ENCODE data around the gene TNNT1.
"Not testable (repeated sequence)": the region's sequence is repeated elsewhere in the genome, so short reads cannot be mapped to it uniquely, and the experiment has no call there.

Gene TNNT1

DNA sequence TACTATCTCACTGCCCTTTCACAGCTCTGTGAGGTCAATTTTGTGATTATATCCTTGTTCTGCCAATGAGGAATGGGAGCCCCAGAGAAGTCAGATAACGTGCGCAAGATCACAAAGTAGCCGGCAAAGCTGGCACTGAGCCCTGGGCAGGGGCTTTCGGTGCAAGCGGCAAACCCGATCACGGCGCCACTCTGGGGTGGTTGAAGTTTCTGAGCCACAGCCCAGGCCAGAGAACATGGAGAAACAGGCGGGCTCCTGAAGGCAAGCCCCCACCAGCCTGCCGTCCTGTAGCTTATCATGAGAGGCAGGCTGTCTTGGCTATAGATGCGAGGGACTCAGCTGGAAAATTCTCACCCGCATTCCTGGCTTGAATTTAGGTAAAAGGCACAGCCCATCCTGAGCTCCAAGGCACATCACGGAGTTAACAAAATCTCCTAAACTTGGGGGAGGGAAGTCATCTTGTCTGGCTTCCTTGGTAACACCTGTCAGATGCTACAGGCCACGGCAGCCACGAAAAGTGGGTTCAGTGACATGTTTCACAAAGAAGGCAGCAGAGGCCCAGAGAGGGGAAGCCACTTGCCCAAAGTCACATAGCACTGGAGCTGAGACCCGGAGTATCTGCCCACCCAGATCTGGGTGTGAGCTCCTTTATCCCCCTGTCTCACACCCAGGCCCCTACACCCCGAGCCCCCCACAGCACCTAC is 12.5 kb downstream of the TNNT1 start:
- no peak for DNase-seq

DNA sequence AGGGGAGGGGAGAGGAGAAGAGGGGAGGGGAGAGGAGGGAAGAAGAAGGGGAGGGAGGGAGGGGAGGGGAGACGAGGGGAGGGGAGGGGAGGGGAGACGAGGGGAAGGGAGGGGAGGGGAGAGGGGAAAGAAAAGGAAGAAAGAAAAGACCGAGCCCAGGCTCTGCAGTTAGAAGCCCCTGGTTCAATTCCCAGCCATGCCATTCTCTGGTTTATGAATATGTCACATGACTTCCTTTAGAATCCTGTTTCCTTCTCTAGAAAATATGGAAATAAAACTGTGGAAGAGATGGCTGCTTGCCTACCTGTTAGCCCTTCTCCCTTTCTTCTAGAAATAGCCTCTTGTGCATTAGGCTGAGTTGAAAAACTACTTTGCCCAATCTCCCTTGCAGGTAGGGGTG is 14.3 kb downstream of the TNNT1 start:
- DNase-seq, result no peak

DNA sequence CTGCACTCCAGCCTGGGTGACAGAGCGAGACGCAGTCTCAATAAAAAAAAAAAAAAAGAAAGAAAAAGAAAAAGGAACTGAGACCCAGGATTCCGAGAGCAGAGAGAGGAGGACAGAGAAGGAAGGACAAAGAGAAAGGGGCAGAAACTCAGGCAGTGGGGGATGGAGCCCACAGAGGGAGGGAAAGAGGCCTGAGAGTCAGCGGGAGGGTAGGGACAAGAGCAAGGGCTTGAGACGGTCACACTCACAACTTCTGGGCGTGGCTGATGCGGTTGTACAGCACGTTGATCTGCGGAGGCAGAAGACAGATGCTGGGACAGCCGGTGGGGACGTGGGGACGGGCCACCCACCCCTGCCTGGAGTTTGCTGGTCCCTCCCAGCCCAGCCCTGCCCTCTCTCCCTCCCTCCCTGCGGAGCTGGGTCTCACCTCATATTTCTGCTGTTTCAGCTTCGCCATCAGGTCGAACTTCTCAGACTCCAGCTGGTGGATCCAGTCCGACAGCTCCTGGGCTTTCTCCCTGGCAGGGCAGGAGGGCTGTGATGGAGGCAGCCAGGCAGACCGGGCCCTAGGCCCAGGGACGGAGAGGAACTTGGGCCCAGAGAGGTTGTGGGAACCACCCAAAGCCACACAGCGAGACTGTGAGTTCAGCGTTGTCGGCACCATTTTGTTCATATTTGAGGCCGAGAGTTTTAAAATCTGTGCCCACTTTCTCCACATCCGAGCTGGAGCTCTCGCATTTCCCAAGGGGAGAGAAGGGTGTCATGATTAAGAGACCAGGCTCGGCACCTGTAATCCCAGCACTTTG is 15.2 kb downstream of the TNNT1 start:
- DNase-seq, result no peak

DNA sequence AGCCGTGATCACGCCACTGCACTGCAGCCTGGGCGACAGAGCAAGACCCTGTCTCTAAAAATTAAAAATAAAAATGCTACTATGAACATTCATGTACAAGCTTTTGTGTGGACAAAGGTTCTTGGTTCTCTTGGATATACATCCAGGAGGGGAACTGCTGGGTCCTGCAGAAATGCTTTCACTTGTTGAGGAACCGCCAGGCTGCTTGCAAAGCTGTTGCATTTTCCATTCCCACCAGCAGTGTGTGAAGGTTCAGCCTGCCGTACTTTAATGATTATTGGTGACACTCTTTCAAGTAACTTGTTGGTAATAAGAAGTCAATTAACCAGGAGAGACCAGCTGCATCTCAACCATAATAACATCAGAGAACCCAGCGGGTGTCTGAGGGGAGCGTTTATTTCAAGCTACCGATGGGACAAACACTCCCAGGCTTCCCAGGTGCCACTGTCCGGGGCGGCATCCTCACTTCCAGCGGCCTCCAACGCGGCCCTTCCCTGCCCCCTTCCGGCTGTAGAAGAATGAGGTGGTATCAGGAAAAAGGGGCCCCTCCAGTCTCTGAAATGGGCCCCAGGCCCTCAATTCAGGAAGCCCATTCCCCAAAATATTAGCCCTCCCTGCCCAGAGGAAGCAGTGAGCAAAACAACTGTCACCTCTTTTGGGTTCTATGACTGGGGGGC is 16.4 kb downstream of the TNNT1 start:
- DNase-seq, result no peak

DNA sequence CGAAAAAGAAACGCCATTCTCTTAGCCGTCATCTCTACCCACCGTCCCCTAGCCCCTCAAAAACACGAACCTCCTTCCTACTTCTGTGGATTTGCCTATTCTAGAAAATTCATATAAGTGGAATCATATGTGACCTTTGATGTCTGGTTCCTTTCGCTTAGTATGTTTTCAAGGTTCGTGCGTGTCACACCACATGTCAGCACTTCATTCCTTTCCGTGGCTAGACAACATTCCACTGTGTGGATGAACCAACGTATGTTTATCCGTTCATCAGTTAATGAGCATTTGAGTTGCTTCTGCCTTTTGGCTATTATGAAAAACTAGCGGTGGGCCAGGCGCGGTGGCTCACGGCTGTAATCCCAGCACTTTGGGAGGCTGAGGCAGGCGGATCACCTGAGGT is 17.6 kb downstream of the TNNT1 start:
- DNase-seq, result no peak

DNA sequence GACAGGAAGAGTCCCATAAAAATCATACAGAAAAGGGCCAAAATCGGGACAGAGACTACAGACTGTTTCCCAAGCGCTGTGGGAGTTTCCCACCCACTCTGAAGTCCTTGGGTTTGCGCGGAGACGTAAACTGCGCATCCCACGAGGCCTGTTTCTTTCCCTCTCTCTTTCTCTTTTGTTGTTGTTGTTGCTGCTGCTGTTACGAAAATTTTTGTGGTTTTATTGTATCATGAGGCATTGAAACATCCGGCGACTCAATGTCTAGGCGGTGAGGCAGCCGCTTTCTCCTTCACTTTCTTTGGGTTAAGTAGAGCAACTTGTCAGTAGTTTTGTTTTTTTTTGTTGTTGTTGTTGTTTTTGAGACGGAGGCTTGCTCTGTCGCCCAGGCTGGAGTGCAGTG is 30.0 kb downstream of the TNNT1 start:
- DNase-seq, result no peak

DNA sequence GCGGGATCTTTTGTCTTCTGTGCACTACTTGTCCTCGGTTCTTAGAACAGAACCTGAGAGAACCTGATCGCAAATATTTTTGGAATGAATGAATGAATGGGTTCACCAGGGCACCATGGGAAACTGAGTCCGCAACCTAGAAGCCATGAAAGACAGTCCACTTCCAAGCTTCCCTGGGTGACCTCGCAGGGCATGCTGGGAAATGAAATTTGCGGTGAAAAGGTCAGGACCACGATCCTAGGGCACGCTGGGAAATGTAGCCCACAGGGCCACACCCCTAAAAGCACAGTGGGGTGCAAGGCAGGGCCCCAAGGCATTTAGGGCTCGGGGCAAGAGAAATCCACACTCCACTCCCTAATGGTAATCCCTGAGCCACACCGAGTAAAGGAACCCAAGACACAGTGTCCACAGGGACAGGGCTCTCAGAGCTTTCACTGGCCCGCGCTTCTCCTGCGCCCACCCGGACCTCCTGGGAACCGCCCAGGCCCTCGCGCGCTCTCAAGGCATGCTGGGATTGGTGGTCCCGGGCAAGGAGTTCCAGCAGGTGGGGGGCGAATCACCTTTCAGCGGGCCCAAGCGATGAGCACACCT is 30.5 kb downstream of the TNNT1 start:
- peak; percentile 54 to 59 for DNase-seq

DNA sequence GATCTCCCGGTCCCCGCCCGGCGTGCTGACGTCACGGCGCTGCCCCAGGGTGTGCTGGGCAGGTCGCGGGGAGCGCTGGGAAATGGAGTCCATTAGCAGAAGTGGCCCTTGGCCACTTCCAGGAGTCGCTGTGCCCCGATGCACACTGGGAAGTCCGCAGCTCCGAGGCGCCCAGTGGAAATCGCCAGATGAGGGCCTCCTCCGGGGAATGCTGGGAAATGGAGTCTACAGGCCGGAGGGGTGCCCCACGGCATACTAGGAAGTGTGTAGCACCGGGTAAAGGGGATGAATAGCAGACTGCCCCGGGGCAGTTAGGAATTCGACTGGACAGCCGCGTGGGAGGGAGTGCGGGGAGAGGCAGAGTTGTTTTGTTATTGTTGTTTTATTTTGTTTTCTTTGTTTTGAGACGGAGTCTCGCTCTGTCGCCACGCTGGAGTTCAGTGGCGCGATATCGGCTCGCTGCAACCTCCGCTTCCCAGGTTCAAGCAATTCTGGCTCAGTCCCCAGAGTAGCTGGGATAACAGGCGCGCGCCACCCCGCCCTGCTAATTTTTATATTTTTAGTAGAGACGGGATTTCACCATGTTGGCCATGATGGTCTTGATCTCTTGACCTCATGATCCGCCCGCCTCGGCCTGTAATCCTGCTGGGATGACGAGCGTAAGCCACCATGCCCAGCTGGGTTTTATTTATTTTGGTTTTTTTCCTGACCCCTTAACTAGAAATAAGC is 31.2 kb downstream of the TNNT1 start:
- peak; percentile 95 to 97 for DNase-seq

DNA sequence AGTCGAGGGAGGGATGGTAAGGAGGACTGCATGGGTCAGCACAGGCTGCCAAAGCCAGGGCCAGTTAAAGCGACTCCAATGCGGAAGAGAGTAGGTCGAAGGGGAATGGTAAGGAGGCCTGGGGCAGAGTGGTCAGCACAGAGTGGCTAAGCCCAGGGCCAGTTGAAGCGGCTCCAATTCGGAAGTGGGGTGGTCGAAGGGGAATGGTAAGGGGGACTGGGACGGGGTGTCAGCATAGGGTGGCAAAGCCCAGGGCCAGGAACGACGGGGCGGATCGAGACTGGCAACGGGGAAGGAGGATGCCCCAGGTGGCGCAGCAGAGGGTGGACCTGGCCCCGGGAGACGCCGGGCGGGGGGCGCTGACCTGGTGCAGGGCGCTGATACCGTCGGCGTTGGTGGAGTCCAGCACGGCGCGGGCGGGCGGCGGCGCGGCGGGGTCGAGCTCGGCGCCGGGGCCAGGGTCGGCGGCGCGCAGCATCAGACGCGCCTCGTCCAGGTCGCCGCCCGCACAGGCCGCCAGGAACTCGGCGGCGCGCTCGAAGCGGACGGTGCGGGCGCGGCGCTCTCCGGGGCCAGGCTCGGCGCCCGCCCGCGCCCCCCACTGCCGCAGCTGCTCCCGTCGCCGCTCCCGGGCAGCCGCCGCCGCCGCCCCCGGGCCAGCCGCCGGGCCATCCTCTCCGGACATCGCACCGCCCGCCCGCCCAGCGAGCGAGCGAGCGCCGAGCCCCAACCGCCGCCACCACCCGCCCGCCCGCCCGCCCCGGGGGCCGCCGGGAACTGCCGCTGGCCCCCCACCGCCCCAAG is 31.9 kb downstream of the TNNT1 start, which contains the start of gene PPP1R12C:
TSS of gene PPP1R12C (minus strand) at position 779 of the 804 bp plus-strand sequence. CDS start at position 685, 94 bp downstream.
- DNase-seq, result peak; percentile 13 to 16

DNA sequence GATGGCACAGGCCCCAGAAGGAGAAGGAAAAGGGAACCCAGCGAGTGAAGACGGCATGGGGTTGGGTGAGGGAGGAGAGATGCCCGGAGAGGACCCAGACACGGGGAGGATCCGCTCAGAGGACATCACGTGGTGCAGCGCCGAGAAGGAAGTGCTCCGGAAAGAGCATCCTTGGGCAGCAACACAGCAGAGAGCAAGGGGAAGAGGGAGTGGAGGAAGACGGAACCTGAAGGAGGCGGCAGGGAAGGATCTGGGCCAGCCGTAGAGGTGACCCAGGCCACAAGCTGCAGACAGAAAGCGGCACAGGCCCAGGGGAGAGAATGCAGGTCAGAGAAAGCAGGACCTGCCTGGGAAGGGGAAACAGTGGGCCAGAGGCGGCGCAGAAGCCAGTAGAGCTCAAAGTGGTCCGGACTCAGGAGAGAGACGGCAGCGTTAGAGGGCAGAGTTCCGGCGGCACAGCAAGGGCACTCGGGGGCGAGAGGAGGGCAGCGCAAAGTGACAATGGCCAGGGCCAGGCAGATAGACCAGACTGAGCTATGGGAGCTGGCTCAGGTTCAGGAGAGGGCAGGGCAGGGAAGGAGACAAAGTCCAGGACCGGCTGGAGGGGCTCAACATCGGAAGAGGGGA is 32.7 kb downstream of the TNNT1 start:
- DNase-seq, result peak; percentile 63 to 71

DNA sequence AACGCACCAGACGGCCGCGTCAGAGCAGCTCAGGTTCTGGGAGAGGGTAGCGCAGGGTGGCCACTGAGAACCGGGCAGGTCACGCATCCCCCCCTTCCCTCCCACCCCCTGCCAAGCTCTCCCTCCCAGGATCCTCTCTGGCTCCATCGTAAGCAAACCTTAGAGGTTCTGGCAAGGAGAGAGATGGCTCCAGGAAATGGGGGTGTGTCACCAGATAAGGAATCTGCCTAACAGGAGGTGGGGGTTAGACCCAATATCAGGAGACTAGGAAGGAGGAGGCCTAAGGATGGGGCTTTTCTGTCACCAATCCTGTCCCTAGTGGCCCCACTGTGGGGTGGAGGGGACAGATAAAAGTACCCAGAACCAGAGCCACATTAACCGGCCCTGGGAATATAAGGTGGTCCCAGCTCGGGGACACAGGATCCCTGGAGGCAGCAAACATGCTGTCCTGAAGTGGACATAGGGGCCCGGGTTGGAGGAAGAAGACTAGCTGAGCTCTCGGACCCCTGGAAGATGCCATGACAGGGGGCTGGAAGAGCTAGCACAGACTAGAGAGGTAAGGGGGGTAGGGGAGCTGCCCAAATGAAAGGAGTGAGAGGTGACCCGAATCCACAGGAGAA is 33.5 kb downstream of the TNNT1 start:
- no peak for DNase-seq

DNA sequence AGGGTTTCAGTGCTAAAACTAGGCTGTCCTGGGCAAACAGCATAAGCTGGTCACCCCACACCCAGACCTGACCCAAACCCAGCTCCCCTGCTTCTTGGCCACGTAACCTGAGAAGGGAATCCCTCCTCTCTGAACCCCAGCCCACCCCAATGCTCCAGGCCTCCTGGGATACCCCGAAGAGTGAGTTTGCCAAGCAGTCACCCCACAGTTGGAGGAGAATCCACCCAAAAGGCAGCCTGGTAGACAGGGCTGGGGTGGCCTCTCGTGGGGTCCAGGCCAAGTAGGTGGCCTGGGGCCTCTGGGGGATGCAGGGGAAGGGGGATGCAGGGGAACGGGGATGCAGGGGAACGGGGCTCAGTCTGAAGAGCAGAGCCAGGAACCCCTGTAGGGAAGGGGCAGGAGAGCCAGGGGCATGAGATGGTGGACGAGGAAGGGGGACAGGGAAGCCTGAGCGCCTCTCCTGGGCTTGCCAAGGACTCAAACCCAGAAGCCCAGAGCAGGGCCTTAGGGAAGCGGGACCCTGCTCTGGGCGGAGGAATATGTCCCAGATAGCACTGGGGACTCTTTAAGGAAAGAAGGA is 34.4 kb downstream of the TNNT1 start:
- no peak for DNase-seq

DNA sequence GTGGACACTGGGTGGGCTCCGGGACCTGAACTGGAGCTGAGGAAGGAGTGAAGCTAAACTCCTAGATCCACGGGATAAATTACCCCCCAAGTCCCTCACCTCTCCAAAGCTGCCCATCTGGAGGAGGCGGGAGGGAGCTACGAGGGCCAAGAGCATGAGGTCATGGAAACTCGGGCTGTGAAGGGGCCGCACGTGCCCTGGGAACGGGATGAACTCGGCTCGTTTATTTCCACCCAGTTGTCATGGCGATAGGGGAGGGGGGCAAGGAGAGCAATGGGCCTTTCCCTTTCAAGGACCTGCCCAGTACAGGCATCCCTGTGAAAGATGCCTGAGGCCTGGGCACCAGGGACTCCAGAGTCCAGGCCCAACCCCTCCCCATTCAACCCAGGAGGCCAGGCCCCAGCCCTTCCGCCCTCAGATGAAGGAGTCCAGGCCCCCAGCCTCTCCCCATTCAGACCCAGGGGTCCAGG is 35.4 kb downstream of the TNNT1 start:
- no peak for DNase-seq

DNA sequence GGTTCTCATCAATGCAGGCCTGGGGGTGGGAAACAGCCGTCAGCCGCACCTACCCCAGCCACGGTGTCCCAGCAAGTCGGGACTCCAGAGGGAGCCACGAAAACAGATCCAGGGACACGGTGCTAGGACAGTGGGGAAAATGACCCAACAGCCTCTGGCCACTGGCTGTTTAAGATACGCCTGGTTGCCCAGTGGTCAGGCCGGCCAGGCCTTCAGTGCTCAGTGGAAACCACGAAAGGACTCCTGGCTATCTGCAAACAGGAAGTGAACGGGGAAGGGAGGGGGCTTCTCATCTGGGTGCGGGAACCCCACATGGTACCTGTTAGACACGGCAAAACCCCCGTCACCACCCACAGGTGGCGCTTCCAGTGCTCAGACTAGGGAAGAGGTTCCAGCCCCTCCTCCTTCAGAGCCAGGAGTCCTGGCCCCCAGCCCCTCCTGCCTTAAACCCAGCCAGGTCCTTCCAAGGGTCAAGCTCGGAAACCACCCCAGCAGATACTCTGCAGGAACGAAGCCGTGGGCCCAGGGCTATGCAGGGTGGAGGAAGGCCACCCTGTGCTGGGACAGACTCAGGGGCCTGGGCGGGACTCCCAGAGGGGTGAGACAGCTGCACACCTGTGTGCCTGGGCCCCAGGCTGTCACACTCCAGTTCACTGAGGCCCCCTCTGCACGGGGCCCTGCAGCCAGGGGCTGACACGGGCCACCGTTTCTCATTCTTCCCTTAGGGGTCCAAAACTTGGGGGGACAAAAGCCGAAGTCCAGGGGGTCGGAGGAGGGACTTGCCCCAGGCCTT is 36.0 kb downstream of the TNNT1 start:
- no peak for DNase-seq

DNA sequence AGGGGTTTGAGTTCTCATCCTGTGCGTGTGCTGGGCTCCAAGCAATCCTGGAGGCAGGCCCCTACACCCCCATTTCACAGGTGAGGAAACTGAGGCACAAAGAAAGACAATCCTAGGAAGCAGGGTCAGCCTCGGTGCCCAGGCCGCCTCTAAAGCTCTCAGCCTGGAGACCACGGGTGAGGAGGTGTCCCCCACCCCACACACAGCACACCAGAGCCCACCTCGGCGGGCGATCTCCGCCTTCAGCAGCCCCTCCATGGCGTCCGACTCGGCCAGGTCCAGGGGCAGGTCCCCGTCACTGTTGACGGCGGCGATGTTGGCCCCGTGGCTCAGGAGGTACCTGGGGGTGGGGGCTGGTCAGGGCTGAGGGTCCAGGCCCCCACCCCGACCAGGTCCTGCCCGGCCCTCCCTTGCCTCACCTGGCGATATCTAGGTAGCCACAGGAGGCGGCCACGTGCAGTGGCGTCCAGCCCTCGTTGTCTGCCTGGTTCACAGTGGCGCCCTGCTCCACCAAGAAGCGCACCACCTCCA is 36.7 kb downstream of the TNNT1 start:
- DNase-seq, result no peak

DNA sequence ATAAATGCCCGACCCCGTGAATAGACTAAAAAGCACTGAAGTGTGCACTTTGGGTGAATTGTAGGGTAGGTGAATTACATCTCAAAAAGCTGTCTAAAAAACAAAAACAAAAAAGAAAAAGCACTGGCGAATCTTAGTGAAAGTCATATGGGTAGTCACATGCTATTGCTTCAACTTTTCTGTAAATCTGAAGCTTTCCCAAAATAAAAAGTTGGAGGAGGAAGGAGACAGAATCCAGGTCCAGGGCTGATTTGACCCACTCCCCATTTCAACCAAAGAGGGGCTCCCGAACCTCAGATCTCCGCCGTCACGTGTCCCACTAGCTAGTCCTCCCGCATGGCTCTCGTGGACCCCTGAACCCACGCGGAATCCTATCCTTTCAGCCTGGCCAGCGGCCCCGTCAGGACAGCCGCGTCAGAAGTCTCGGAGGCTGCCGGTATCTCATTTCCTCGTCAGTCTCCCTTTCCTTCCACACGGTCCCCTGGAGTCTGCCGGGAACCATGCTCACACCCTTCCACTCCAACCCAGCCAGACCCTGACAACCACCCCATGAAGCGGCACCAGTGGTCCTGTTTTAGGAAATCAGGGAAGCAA is 37.7 kb downstream of the TNNT1 start:
- no peak for DNase-seq

DNA sequence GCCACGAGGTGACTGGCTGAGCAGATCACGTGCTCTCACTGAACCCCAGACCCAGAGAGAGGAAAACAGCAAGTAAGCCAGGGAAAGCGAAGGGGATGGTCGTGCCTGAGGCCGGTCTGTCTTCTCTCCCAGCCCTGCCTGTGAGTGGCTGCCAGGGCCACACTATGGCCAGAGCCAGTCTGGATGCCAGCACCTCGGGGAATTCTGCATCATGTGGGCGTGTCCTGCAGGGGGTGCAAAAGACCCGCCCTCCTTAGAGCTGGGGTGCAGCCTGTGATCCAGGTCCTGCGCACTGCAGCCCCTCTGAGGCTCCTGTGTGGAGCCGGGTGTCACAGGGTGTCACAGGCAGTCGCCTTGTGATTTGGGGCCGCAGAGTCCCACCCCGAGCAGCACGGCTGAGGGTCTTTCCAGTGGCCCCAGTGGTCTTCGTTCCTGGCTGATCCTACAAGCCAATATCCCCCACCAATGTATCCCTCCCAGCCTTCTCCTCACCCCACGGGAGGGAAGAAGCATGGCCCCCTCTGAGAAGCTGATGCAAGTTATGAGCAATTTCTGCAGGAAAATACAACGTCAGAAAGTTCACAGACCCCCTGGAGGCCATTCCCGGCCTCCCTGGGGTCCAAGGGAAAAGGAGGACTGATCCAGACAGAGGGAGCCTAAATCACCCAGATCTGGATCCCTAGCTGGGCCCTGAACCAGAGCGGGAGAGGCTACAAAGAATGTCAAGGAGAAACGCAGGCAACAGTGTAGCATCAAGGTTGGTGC is 39.3 kb downstream of the TNNT1 start:
- no peak for DNase-seq

DNA sequence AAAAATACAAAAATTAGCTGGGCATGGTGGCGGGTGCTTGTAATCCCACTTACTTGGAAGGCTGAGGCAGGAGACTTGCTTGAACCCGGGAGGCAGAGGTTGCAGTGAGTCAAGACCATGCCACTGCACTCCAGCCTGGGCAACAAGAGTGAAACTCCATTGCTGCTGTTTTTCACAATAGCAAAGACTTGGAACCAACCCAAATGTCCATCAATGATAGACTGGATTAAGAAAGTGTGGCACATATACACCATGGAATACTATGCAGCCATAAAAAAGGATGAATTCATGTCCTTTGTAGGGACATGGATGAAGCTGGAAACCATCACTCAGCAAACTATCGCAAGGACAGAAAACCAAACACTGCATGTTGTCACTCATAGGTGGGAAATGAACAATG is 41.8 kb downstream of the TNNT1 start:
- not testable (repeated sequence) for DNase-seq
